OCI-LY1 (cell line): ENCODE results near the gene PGAP6.

Source experiments
- H2AFZ ChIP-seq: fragments of 200-600 bp; sonication (generic), shearing (Covaris generic); 2 replicates; pipeline ENCODE4 v1.6.0; 2014; ENCODE audit warnings: antibody characterized with exemption, mild to moderate bottlenecking, low read length
- H3F3A ChIP-seq: fragments of 200-600 bp; sonication (generic), shearing (Covaris generic); 2 replicates; pipeline ENCODE4 v1.6.0; 2014; ENCODE audit warnings: mild to moderate bottlenecking, antibody characterized with exemption, low read length, moderate library complexity; ENCODE audit not compliant: insufficient read depth
- H3K27ac ChIP-seq: fragments of 200-600 bp; sonication (generic); 2 replicates; pipeline ENCODE4 v1.5.1; 2014; ENCODE audit warnings: low read length, mixed run types, mild to moderate bottlenecking, low read depth; ENCODE audit not compliant: poor library complexity, severe bottlenecking
- H3K27me3 ChIP-seq: fragments of 200-600 bp; sonication (generic); 2 replicates; pipeline ENCODE4 v1.6.0; 2014; ENCODE audit warnings: antibody characterized with exemption, mild to moderate bottlenecking, low read length, moderate library complexity; ENCODE audit not compliant: insufficient read depth
- H3K36me3 ChIP-seq: fragments of 200-600 bp; sonication (generic); 2 replicates; pipeline ENCODE4 v1.6.1; 2014; ENCODE audit warnings: mild to moderate bottlenecking, antibody characterized with exemption, low read length, moderate library complexity, mixed read lengths; ENCODE audit not compliant: insufficient read depth
- H3K4me1 ChIP-seq: fragments of 200-600 bp; sonication (generic); 2 replicates; pipeline ENCODE4 v1.5.1; 2014; ENCODE audit warnings: mild to moderate bottlenecking, low read length, moderate library complexity; ENCODE audit not compliant: insufficient read depth, severe bottlenecking
- H3K4me2 ChIP-seq: fragments of 200-600 bp; sonication (generic), shearing (Covaris generic); 2 replicates; pipeline ENCODE4 v1.6.1; 2014; ENCODE audit warnings: low read length
- H3K4me3 ChIP-seq: fragments of 200-600 bp; sonication (generic); 2 replicates; pipeline ENCODE4 v1.5.1; 2014; ENCODE audit warnings: low read length, low read depth, mild to moderate bottlenecking, mixed read lengths; ENCODE audit not compliant: poor library complexity, severe bottlenecking
- H3K79me2 ChIP-seq: fragments of 200-600 bp; shearing (Covaris generic); 2 replicates; pipeline ENCODE4 v1.6.1; 2016; ENCODE audit warnings: mixed run types, low read length, mixed read lengths; ENCODE audit not compliant: insufficient read depth
- H3K9ac ChIP-seq: fragments of 200-600 bp; sonication (generic), shearing (Covaris generic); 2 replicates; pipeline ENCODE4 v1.6.1; 2014; ENCODE audit warnings: mild to moderate bottlenecking, low read length, mixed read lengths
- H3K9me2 ChIP-seq: fragments of 200-600 bp; sonication (generic), shearing (Covaris generic); 2 replicates; pipeline ENCODE4 v1.6.1; 2014; ENCODE audit warnings: low read depth, mild to moderate bottlenecking, low read length, mixed read lengths
- H3K9me3 ChIP-seq: fragments of 200-600 bp; shearing (Covaris generic); 2 replicates; pipeline ENCODE4 v1.6.1; 2014; ENCODE audit warnings: low read length, mixed read lengths
- H4K20me1 ChIP-seq: fragments of 200-600 bp; sonication (generic), shearing (Covaris generic); 2 replicates; pipeline ENCODE4 v1.6.0; 2016; ENCODE audit warnings: mild to moderate bottlenecking, low read length; ENCODE audit not compliant: insufficient read depth
- EZH2 ChIP-seq: fragments of 200-600 bp; sonication (generic), shearing (Covaris generic); IDR thresholded peaks from 2 replicates; pipeline ENCODE4 v1.8.0; 2017; ENCODE audit warnings: borderline replicate concordance, mixed run types, mild to moderate bottlenecking, antibody characterized with exemption, low read length, moderate library complexity, mixed read lengths
- TF ChIP-seq, protein P1 (sequence below): fragments of 200-600 bp; sonication (generic), shearing (Covaris generic); IDR thresholded peaks from 2 replicates; pipeline ENCODE4 v1.5.1; 2017; ENCODE audit warnings: mild to moderate bottlenecking, antibody characterized with exemption, low read length, moderate library complexity, mixed read lengths

PGAP6 gene

DNA sequence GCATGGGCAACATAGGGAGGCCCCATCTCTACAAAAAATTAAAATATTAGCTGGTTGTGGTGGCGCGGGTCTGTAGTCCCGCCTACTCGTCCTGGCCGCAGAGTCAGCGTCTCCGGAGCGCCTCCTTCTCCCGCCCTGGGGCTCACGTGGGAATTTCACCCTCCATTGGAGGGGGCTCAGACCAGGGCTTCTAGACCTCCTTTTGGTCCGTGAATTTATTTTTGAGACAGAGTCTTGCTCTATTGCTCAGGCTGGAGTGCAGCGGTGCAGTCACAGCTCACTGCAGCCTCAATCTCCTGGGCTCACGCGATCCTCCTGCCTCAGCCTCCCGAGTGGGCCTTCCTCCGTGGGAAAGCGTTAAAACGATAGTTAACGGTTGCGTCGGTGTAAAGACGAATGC lies 14.8 kb upstream of the PGAP6 start:
- Histone ChIP-seq H3K4me1 (peaks cover 16% of the 10 kb centered on the region), H3K4me2 (peak overlapping the region; percentile 37; the same call in 1 of the 2 replicates), H3K9ac (no peak overlapping the region; the same call in 1 of the 2 replicates), H4K20me1 (no peaks in the 10 kb centered on the region), H3K27ac (no peak overlapping the region), H3K9me2 (no peaks in the 10 kb centered on the region), H3K9me3 (no peaks in the 10 kb centered on the region), H2AFZ (no peak overlapping the region), H3K36me3 (0 out of 2 replicates have a peak, but pooled peaks cover 3% of the 10 kb centered on the region), H3F3A (0 out of 2 replicates have a peak, but pooled peaks cover 13% of the 10 kb centered on the region), H3K27me3 (no peaks in the 10 kb centered on the region; the same call in 1 of the 2 replicates), H3K79me2 (no peaks in the 10 kb centered on the region), H3K4me3 (no peak overlapping the region)
- TF ChIP-seq EZH2, result no peak
- TF ChIP-seq, protein P1, sequence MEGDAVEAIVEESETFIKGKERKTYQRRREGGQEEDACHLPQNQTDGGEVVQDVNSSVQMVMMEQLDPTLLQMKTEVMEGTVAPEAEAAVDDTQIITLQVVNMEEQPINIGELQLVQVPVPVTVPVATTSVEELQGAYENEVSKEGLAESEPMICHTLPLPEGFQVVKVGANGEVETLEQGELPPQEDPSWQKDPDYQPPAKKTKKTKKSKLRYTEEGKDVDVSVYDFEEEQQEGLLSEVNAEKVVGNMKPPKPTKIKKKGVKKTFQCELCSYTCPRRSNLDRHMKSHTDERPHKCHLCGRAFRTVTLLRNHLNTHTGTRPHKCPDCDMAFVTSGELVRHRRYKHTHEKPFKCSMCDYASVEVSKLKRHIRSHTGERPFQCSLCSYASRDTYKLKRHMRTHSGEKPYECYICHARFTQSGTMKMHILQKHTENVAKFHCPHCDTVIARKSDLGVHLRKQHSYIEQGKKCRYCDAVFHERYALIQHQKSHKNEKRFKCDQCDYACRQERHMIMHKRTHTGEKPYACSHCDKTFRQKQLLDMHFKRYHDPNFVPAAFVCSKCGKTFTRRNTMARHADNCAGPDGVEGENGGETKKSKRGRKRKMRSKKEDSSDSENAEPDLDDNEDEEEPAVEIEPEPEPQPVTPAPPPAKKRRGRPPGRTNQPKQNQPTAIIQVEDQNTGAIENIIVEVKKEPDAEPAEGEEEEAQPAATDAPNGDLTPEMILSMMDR, result no peak

DNA sequence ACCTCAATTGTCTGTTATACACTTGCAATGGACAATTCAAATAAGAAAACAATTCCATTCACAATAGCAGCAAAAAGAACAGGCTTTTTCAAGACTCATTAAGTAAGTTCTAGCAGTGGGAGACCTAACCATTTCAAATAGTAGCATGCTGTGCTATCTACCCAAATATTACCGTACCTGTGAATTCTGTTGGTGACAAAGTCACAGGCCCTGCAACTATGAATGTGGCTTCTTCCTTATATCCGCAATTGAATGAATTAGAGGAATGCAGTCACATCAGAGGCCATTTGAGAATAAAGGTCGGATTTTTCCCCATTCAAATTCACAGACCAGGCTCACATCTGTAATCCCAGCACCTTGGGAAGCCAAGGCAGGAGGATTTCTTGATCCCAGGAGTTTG lies 14.4 kb upstream of the PGAP6 start:
- peaks cover 16% of the 10 kb centered on the region for H3K4me1 ChIP-seq
- H4K20me1 ChIP-seq, result no peaks in the 10 kb centered on the region
- H3K79me2 ChIP-seq, result no peaks in the 10 kb centered on the region
- no peak overlapping the region for H3K9ac ChIP-seq
- TF ChIP-seq EZH2, result no peak
- TF ChIP-seq, protein P1, result no peak
- no peaks in the 10 kb centered on the region; the same call in 1 of the 2 replicates for H3K27me3 ChIP-seq
- 0 out of 2 replicates have a peak, but pooled peaks cover 3% of the 10 kb centered on the region for H3K36me3 ChIP-seq
- no peak overlapping the region for H2AFZ ChIP-seq
- no peak overlapping the region for H3K4me2 ChIP-seq
- H3K4me3 ChIP-seq, result no peak overlapping the region
- H3K9me2 ChIP-seq, result no peaks in the 10 kb centered on the region
- H3K9me3 ChIP-seq, result no peaks in the 10 kb centered on the region
- H3K27ac ChIP-seq, result no peak overlapping the region
- 0 out of 2 replicates have a peak, but pooled peaks cover 13% of the 10 kb centered on the region for H3F3A ChIP-seq

DNA sequence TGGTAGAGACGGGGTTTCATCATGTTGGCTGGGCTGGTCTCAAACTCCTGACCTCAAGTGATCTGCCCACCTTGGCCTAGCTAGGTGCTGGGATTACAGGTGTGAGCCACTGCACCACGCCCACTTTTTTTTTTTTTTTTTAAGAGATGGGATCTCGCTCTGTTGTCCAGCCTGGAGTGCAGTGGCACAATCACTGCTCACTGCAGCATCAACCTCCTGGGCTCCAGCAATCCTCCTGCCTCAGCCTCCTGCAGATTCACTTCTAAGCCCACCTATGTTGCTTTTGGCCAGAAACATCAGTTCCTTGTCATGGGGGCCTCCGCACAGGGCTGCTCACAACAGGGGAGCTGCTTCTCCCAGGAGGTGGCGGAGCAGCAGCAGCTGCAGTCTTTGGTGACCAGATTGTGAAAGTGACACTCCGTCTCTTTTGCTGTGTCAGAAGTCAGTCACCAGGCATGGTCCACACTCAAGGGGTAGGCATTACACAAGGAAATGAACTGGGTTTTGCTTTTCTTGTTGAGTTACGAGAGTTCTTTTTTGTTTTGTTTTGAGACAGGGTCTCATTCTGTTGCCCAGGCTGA lies 10.8 kb upstream of the PGAP6 start:
- Histone ChIP-seq H3K9ac (no peak overlapping the region), H3K36me3 (no peaks in the 10 kb centered on the region), H3K9me3 (no peaks in the 10 kb centered on the region), H3K4me2 (no peak overlapping the region), H3K4me1 (no peaks in the 10 kb centered on the region), H3K4me3 (no peak overlapping the region), H3K27ac (no peak overlapping the region), H3K9me2 (no peaks in the 10 kb centered on the region), H3F3A (0 out of 2 replicates have a peak, but pooled peaks cover 9% of the 10 kb centered on the region), H3K79me2 (no peaks in the 10 kb centered on the region), H4K20me1 (no peaks in the 10 kb centered on the region), H2AFZ (no peak overlapping the region), H3K27me3 (no peaks in the 10 kb centered on the region)
- no peak for TF ChIP-seq EZH2
- TF ChIP-seq, protein P1, result peak; percentile 32; the same call in 1 of the 2 replicates
